Adrenal gland (tissue), 12 donors: ENCODE measurements around the gene MAP2K6. TPM values are rescaled to one million over a fixed set of nuclear protein-coding genes. Genes with fewer than 3 reads are reported as not detected.
A peak's percentile ranks its signal among the peaks of the same experiment; 100 is the strongest.

Source experiments
- DNase-seq, 7 donors: peaks; one replicate each; pipeline ENCODE4 v3.0.0-alpha.2; 2019 to 2020
- H3K27ac ChIP-seq, 5 donors: fragments of 200-600 bp; sonication (generic) in 4 of 5; 1 replicate in 3 of 5; 2 replicates in 2 of 5; pipeline versions ENCODE4 v1.5.1 to v1.8.0; 2016 to 2020; ENCODE audit warnings: mild to moderate bottlenecking in 1 of 5
- H3K27me3 ChIP-seq: fragments of 200-600 bp; 2 replicates; pipeline ENCODE4 v1.8.0; 2021
- H3K36me3 ChIP-seq, 2 donors: fragments of 200-600 bp; replicated peaks in 1 of 2; 1 replicate in 1 of 2; 2 replicates in 1 of 2; pipeline versions ENCODE4 v1.5.1 to v1.8.0; 2018 to 2022
- H3K4me1 ChIP-seq, 2 donors: fragments of 200-600 bp; replicated peaks in 1 of 2; 1 replicate in 1 of 2; 2 replicates in 1 of 2; pipeline versions ENCODE4 v1.5.1 to v1.8.0; 2018 to 2021
- H3K4me3 ChIP-seq, 4 donors: fragments of 200-600 bp; sonication (generic) in 3 of 4; one replicate each; pipeline ENCODE4 v1.5.1; 2016 to 2018
- H3K9me3 ChIP-seq, 3 donors: fragments of 200-600 bp; sonication (generic) in 1 of 3; replicated peaks in 1 of 3; 1 replicate in 2 of 3; 2 replicates in 1 of 3; pipeline versions ENCODE4 v1.5.1 to v1.8.0; 2016 to 2021
- POLR2A ChIP-seq, 2 donors: fragments of 450-650 bp; IDR thresholded peaks; one replicate each; pipeline ENCODE4 v1.6.1; 2017; ENCODE audit warnings: antibody characterized with exemption in 2 of 2, mild to moderate bottlenecking in 2 of 2, moderate library complexity in 1 of 2
- whole genome bisulfite sequencing, 4 donors: extraction: QIAGEN DNeasy Blood & Tissue Kit in 2 of 4; methylation state at CpG; one replicate each; pipeline versions ENCODE4 v1.1.5 to v1.1.7; 2013 to 2017; 5-methylcytosine and 5-hydroxymethylcytosine counted together
- intact Hi-C, 2 donors: fragments of 100-400 bp; cut with DNase I; formaldehyde crosslinking; loops; one replicate each; pipeline versions ENCODE4 v1.14.1 to v1.15.0; 2022 to 2023
- polyA plus RNA-seq, 3 donors: library from polyadenylated mRNA; stranded (reverse); fragments of 200-250 nt in 2 of 3; fragments of 350-450 nt in 1 of 3; fragmentation: Illumina TruSeq in 1 of 3; extraction: RNeasy Lipid Tissue Mini Kit (QIAGEN cat#74804) in 1 of 3; gene quantifications; one replicate each; pipeline ENCODE4 v1.2.3, GENCODE V29; 2013 to 2014
- total RNA-seq, 9 donors: library from RNA; depleted of rRNA in 4 of 9; stranded (reverse); fragments of >200 nt in 4 of 9; fragments of 120-200 nt in 1 of 9; fragmentation: NEBNext Ultra II Directional in 1 of 9; extraction: Animal tissue kit (Norgen Biotek cat#: 25700) in 1 of 9; gene quantifications; one replicate each; pipeline versions ENCODE4 v1.1.0 to v1.2.4, GENCODE V29; 2013 to 2023
- TF ChIP-seq, protein P1 (sequence below), 6 experiments: fragments of 450-650 bp in 4 of 6; fragments of 200-600 bp in 2 of 6; sonication (generic) in 1 of 6; IDR thresholded peaks; 1 replicate in 5 of 6; 2 replicates in 1 of 6; pipeline versions ENCODE4 v1.5.1 to v1.8.0; 2016 to 2021; ENCODE audit warnings: antibody characterized with exemption in 6 of 6, mild to moderate bottlenecking in 2 of 6, moderate library complexity in 1 of 6
- donor health status: healthy with polysubstance abuse.
- donor health status: Bipolar disorder and iron deficiency.
- donor health status: DM: yes; HTN: yes; CAD: no.
- donor health status: DM: no; HTN: no; CAD: no.
- donor health status: DM: no; HTN: no; CAD: no.
- donor health status: DM: yes; HTN: yes; CAD: no.

The MAP2K6 gene
- total and polyA plus RNA-seq, 12 donors, result 0.53 to 7.0 (median 1.9) TPM

DNA sequence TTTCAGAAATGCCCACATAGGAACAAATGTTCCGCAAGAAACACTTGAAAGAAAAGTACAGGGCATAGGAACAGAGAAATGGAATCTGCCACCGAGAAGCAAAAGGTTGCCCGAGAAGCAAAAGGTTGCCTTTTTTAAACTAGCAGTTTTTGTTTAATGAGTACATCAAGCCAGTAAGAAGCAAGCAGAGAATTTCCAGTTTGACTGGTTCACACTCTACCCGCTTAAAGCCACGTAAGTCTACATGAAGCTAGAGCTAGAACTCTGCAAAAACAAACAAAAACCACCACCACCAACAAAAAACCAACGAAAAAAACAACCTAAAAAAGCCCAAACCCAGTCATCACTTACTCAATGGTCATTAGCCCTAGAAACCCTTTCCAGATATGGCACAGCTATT, 144.3 kb downstream of the MAP2K6 start:
- TF ChIP-seq, protein P1, sequence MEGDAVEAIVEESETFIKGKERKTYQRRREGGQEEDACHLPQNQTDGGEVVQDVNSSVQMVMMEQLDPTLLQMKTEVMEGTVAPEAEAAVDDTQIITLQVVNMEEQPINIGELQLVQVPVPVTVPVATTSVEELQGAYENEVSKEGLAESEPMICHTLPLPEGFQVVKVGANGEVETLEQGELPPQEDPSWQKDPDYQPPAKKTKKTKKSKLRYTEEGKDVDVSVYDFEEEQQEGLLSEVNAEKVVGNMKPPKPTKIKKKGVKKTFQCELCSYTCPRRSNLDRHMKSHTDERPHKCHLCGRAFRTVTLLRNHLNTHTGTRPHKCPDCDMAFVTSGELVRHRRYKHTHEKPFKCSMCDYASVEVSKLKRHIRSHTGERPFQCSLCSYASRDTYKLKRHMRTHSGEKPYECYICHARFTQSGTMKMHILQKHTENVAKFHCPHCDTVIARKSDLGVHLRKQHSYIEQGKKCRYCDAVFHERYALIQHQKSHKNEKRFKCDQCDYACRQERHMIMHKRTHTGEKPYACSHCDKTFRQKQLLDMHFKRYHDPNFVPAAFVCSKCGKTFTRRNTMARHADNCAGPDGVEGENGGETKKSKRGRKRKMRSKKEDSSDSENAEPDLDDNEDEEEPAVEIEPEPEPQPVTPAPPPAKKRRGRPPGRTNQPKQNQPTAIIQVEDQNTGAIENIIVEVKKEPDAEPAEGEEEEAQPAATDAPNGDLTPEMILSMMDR (IDR thresholded peaks at IDR 0.05), result no peak
- TF ChIP-seq POLR2A (IDR thresholded peaks at IDR 0.05), result no peak
- DNase-seq, result no peak
- H3K27me3 ChIP-seq, result no peaks in the 10 kb centered on the region
- no peaks in the 10 kb centered on the region for H3K9me3 ChIP-seq
- intact Hi-C loops, result no loop called here
- WGBS, 4 donors, result 87 to 91% (median 89%) methylated on average over 6 of the region's 6 CpGs
- H3K4me1 ChIP-seq, result peaks cover 0 to 10% of the 10 kb centered on the region in 2 donors
- H3K27ac ChIP-seq, result no peak overlapping the region
- no peaks in the 10 kb centered on the region for H3K36me3 ChIP-seq
- H3K4me3 ChIP-seq, result no peak overlapping the region

DNA sequence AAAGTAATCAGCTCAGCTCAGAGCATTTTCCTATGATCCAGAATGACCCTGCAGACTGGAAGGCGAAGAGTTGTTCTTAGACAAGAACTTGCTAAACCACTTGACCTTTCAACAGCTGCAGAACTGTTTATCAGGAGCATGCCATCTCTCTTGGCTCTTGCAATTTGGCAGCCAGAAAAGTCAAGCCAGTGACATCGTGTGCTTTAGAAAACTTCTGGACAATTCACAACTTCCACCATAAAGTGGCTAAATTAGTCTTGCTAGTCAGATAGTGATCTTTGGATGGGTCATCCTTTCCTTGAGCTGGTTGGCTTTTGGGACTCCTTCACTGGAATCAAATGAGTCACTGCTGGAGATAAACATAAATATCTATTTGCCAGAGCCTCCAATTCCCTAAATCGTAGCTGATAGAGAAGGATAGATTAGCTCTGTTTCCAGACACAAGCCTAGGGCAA, 146.5 kb downstream of the MAP2K6 start:
- no peaks in the 10 kb centered on the region for H3K9me3 ChIP-seq
- 27 to 37% (median 34%) methylated on average over 2 to 3 of the region's 3 CpGs for WGBS, 4 donors
- no peak overlapping the region for H3K27ac ChIP-seq
- H3K36me3 ChIP-seq, result no peaks in the 10 kb centered on the region
- peaks cover 0 to 10% of the 10 kb centered on the region in 2 donors for H3K4me1 ChIP-seq
- intact Hi-C loops, result loop anchor here in 1 of 2 donors (10.0 kb wide), 1 partner anchor 584 kb away; no protein-coding TSS in a partner anchor
- H3K27me3 ChIP-seq, result no peaks in the 10 kb centered on the region
- no peak for TF ChIP-seq POLR2A (IDR thresholded peaks at IDR 0.05)
- TF ChIP-seq, protein P1 (IDR thresholded peaks at IDR 0.05), result no peak
- DNase-seq, result peak in 2 of 7 donors; percentile 15 to 27
- no peak overlapping the region for H3K4me3 ChIP-seq

DNA sequence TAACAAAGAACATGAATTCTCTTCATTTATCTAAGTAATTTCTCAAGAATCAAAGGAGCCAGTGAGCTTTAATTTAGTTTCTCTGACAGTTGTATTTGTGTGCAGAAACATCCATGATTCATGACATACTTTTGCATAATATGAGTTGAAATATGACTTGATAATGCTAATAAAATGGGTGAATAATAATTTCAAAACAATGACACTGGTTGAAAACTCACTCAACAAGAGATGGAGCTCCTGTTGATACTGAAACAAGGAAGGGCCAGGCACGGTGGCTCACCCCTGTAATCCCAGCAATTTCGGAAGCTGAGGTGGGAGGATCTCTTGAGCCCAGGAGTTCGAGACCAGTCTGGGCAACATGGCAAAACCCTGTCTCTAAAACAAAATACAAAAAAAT, 147.0 kb downstream of the MAP2K6 start:
- no peak for DNase-seq
- no peaks in the 10 kb centered on the region for H3K36me3 ChIP-seq
- intact Hi-C loops, result loop anchor here in 1 of 2 donors (10.0 kb wide), 1 partner anchor 583 kb away; no protein-coding TSS in a partner anchor
- H3K27ac ChIP-seq, result no peak overlapping the region
- TF ChIP-seq, protein P1 (IDR thresholded peaks at IDR 0.05), result no peak
- no peak for TF ChIP-seq POLR2A (IDR thresholded peaks at IDR 0.05)
- no peak overlapping the region for H3K4me3 ChIP-seq
- H3K4me1 ChIP-seq, result peaks cover 0 to 10% of the 10 kb centered on the region in 2 donors
- WGBS, 4 donors, result 84 to 89% (median 86%) methylated on average over 3 of the region's 3 CpGs
- no peaks in the 10 kb centered on the region for H3K27me3 ChIP-seq
- H3K9me3 ChIP-seq, result no peaks in the 10 kb centered on the region

DNA sequence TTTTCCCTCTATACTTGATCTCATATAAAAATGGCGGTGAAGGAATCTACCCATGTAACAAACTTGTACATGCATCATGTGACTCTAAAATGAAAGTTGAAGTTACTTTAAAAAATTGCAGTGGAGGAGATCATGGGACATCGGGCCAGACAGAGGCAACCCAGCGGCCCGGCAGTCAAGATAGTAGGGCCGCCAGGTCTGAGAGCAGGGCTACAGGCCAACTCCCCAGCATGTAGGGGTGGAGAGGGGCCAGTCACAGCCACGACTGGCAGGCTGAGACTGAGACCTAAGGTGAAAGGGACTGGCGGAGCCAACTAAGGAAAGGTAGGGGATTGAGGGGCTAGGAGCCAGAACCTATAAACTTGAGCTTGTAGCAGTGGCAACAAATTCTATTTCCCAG, 150.9 kb downstream of the MAP2K6 start:
- Histone ChIP-seq H3K9me3 (no peaks in the 10 kb centered on the region), H3K36me3 (no peaks in the 10 kb centered on the region), H3K4me1 (peaks cover 0 to 10% of the 10 kb centered on the region in 2 donors), H3K4me3 (no peak overlapping the region), H3K27ac (no peak overlapping the region), H3K27me3 (no peaks in the 10 kb centered on the region)
- TF ChIP-seq, protein P1 (IDR thresholded peaks at IDR 0.05), result no peak
- no peak for TF ChIP-seq POLR2A (IDR thresholded peaks at IDR 0.05)
- DNase-seq, result no peak
- WGBS, 4 donors, result 86 to 90% (median 88%) methylated on average over 7 of the region's 7 CpGs
- intact Hi-C loops, result loop anchor here in 1 of 2 donors (10.0 kb wide), 1 partner anchor 579 kb away; no protein-coding TSS in a partner anchor
